ENCODE results near the gene ST8SIA2. TPM values are rescaled to one million over a fixed set of nuclear protein-coding genes. Genes with fewer than 3 reads are reported as not detected.

ST8SIA2 gene
- total RNA-seq, 1 donor from 2014 or later: 27.4 TPM

DNA sequence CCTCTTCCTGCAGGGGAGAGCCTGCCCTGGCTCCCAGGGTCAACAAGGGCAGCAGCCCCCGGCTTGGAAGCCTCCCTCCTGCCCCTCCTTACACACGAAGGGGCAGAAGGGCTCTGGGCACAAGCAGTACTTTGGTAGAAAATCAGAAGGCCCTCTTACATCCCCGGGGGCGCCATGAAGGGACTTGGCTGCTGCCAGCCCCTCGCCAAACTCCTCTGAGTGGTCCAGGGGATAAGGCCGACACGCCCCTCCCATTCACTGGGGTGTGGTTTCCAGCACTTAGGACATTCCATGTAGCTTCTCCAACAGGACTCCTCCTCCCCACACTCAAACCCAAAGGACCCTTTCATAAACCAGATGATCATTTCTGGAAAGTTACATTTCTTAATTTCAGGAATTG, 1.2 kb upstream of the ST8SIA2 start:
- H3K4me1 Mint-ChIP-seq: peaks cover 31% of the 10 kb centered on the region
- H3K27me3 Mint-ChIP-seq (ENCODE audit: low read depth): peaks cover 39% of the 10 kb centered on the region
- no peaks in the 10 kb centered on the region for H3K9me3 Mint-ChIP-seq
- TF ChIP-seq, protein P1, sequence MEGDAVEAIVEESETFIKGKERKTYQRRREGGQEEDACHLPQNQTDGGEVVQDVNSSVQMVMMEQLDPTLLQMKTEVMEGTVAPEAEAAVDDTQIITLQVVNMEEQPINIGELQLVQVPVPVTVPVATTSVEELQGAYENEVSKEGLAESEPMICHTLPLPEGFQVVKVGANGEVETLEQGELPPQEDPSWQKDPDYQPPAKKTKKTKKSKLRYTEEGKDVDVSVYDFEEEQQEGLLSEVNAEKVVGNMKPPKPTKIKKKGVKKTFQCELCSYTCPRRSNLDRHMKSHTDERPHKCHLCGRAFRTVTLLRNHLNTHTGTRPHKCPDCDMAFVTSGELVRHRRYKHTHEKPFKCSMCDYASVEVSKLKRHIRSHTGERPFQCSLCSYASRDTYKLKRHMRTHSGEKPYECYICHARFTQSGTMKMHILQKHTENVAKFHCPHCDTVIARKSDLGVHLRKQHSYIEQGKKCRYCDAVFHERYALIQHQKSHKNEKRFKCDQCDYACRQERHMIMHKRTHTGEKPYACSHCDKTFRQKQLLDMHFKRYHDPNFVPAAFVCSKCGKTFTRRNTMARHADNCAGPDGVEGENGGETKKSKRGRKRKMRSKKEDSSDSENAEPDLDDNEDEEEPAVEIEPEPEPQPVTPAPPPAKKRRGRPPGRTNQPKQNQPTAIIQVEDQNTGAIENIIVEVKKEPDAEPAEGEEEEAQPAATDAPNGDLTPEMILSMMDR (conservative IDR thresholded peaks at IDR 0.05): no peak
- H3K27ac Mint-ChIP-seq (ENCODE audit: unreplicated experiment): peak overlapping the region; percentile 90
- peak overlapping the region; percentile 87 for H3K4me3 Mint-ChIP-seq
- peaks cover 2% of the 10 kb centered on the region for H3K36me3 Mint-ChIP-seq (ENCODE audit: low read depth)
- no peak for DNase-seq (ENCODE audit: low read depth, low spot score)

DNA sequence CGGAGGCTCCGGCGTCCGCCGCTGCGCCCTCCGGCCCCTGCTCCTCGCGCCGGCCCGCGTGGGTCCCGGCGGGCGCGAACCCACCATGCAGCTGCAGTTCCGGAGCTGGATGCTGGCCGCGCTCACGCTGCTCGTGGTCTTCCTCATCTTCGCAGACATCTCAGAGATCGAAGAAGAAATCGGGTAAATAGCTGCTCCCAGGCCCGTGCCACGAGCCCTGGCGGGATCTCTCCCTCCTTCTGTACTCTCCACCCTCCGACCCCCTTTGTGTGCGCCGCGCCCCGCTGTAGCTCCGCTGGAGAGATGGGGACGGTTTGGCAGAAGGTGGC, 263 bp downstream of the ST8SIA2 start:
- TF ChIP-seq, protein P1 (conservative IDR thresholded peaks at IDR 0.05): peak; percentile 8
- H3K36me3 Mint-ChIP-seq (ENCODE audit: low read depth): peaks cover 5% of the 10 kb centered on the region
- peaks cover 31% of the 10 kb centered on the region for H3K4me1 Mint-ChIP-seq
- no peaks in the 10 kb centered on the region for H3K9me3 Mint-ChIP-seq
- peak overlapping the region; percentile 89 for H3K4me3 Mint-ChIP-seq
- H3K27me3 Mint-ChIP-seq (ENCODE audit: low read depth): peaks cover 29% of the 10 kb centered on the region
- no peak for DNase-seq (ENCODE audit: low read depth, low spot score)
- peak overlapping the region; percentile 100 for H3K27ac Mint-ChIP-seq (ENCODE audit: unreplicated experiment)

DNA sequence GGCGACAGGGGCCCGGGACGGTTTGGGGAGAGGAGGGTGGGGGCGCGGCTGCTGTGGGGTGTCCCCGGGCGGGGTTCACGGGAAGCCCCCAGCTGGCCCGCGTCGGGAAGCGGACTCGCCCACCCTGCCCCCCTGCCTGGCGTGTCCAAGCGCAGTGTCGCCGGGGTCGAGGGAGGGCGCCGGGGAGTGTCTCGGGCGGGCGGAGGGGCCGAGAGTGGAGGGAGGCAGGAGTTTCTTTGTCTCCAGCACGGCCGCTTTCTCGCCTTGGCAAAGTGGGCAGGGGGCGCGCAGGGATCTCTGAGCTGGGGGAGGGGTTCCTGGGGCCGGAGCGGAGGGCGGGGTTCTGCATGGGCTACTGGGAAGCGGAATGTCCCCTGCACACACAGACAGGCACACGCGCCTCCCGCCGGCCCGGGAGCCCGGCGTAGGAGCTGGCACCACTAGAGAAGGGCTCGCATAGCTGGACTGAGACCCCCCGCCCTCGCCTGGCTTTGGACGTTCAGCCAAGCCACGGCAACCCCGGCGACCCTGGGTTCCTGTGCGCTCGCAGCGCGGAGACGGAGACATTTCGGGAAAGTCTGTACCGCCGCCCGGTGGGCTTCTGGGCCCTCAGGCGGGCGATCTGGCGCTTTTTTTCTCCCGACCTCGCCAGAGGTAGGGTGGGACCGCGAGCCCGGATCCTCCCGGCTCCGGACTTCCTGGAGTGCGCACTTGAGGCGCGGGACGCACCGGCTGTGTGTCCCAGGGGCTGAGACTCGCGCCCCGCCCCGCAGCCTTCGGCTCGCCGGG, 822 bp downstream of the ST8SIA2 start:
- TF ChIP-seq, protein P1 (conservative IDR thresholded peaks at IDR 0.05): no peak
- Mint-ChIP-seq H3K27ac (ENCODE audit: unreplicated experiment) (peak overlapping the region; percentile 100), H3K4me1 (peaks cover 35% of the 10 kb centered on the region), H3K9me3 (no peaks in the 10 kb centered on the region), H3K27me3 (ENCODE audit: low read depth) (peaks cover 23% of the 10 kb centered on the region), H3K4me3 (peak overlapping the region; percentile 89), H3K36me3 (ENCODE audit: low read depth) (peaks cover 5% of the 10 kb centered on the region)
- peak; percentile 74 for DNase-seq (ENCODE audit: low read depth, low spot score)

DNA sequence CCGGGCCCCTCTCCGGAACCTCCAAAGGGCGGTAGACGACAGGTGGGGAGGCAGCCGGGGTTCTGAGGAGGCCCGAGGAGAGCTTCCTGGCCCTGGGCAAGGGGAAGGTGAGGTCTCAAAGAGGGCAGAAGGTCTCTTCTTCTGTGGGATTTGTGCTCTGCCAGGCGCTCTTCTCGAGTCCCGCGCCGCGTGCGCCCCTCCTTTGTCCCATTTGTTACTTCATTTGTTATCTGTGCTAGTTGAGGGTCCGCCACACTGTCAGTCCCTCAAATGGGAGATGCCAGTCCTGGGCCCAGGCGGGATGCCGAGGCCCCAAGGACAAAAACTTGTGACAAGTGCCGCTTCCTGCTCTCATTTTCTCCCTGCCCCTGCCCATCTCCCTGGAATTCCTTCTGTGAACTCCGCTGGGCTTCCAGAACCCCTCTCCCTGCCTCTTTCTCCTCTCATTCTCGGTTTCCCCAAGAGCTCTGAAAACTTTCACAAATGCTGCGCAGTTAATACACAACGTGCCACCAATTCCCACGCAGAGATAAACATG, 1.5 kb downstream of the ST8SIA2 start:
- TF ChIP-seq, protein P1 (conservative IDR thresholded peaks at IDR 0.05): no peak
- peak overlapping the region; percentile 89 for H3K4me3 Mint-ChIP-seq
- peaks cover 37% of the 10 kb centered on the region for H3K4me1 Mint-ChIP-seq
- DNase-seq (ENCODE audit: low read depth, low spot score): no peak
- H3K9me3 Mint-ChIP-seq: no peaks in the 10 kb centered on the region
- H3K27ac Mint-ChIP-seq (ENCODE audit: unreplicated experiment): peak overlapping the region; percentile 96
- peaks cover 20% of the 10 kb centered on the region for H3K27me3 Mint-ChIP-seq (ENCODE audit: low read depth)
- peaks cover 5% of the 10 kb centered on the region for H3K36me3 Mint-ChIP-seq (ENCODE audit: low read depth)

DNA sequence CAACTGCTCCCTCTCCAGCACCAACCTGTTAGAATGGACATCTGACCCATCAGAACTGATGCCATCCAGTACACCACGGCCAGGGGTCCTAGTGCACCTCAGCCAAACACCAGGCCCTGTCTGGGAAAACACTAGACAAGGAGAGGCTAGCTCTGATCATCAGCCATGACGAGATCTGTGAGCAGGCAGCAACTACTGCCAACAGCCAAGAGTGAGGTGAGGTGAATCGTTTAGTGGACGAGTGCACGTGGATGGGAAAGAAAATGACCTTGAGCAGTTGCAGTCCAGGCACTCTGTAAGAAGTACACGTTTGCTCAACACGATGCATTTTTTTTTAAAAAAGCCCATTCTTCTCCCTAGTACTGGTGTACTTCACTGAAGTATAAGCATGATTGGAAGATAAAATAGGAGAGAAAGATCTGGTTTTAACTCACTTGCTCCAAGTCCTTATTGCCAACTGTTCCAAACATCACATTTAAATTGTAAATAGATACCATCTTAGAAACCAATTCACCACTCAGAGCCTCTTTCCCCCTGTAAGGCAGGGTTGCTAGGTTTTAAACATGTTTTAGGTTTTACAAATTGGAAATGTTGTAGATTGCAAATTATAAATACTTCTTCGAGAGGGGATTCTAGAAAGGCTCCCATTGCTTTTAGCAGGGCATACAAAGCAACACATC, 5.7 kb downstream of the ST8SIA2 start:
- no peak for DNase-seq (ENCODE audit: low read depth, low spot score)
- Mint-ChIP-seq H3K27ac (ENCODE audit: unreplicated experiment) (peak overlapping the region; percentile 38), H3K27me3 (ENCODE audit: low read depth) (no peaks in the 10 kb centered on the region), H3K36me3 (ENCODE audit: low read depth) (peaks cover 7% of the 10 kb centered on the region), H3K4me3 (peak overlapping the region; percentile 42), H3K4me1 (peaks cover 19% of the 10 kb centered on the region), H3K9me3 (no peaks in the 10 kb centered on the region)
- TF ChIP-seq, protein P1 (conservative IDR thresholded peaks at IDR 0.05): no peak

Measured in neural crest cell (in vitro differentiated cells).